Liver (tissue), 9 donors: ENCODE data around the gene SPDEF. TPM values are rescaled to one million over a fixed set of nuclear protein-coding genes. Genes with fewer than 3 reads are reported as not detected.

Experiments used
- DNase-seq: peaks from one replicate; pipeline ENCODE4 v3.0.0-alpha.2; 2017; ENCODE audit warnings: low spot score
- H3K27ac ChIP-seq, 2 donors: one replicate each; pipeline ENCODE4 v1.7.0; 2013; ENCODE audit warnings: inconsistent platforms in 2 of 2, low read length in 2 of 2, control low read depth in 1 of 2, low read depth in 1 of 2, mild to moderate bottlenecking in 1 of 2
- H3K27me3 ChIP-seq, 4 donors: one replicate each; pipeline versions ENCODE4 v1.6.1 to v1.7.0; 2013; ENCODE audit warnings: low read length in 3 of 4, inconsistent platforms in 1 of 4, mild to moderate bottlenecking in 1 of 4, moderate library complexity in 1 of 4; ENCODE audit not compliant: control insufficient read depth in 4 of 4, insufficient read depth in 4 of 4
- H3K36me3 ChIP-seq, 4 donors: one replicate each; pipeline versions ENCODE4 v1.6.1 to v1.7.0; 2013; ENCODE audit warnings: low read length in 3 of 4, mild to moderate bottlenecking in 3 of 4, low read depth in 1 of 4, moderate library complexity in 1 of 4; ENCODE audit not compliant: control insufficient read depth in 4 of 4, insufficient read depth in 3 of 4
- H3K4me1 ChIP-seq, 4 donors: one replicate each; pipeline versions ENCODE4 v1.6.1 to v1.7.0; 2013; ENCODE audit warnings: low read length in 3 of 4, mild to moderate bottlenecking in 3 of 4, moderate library complexity in 1 of 4; ENCODE audit not compliant: control insufficient read depth in 4 of 4, insufficient read depth in 4 of 4
- H3K4me3 ChIP-seq, 3 donors: one replicate each; pipeline versions ENCODE4 v1.6.1 to v1.7.0; 2013; ENCODE audit warnings: low read length in 3 of 3, control low read depth in 1 of 3, low read depth in 1 of 3, mild to moderate bottlenecking in 1 of 3
- H3K9ac ChIP-seq, 2 donors: one replicate each; pipeline ENCODE4 v1.7.0; 2013; ENCODE audit warnings: low read length in 2 of 2, mild to moderate bottlenecking in 2 of 2, moderate library complexity in 2 of 2, control low read depth in 1 of 2, low read depth in 1 of 2
- H3K9me3 ChIP-seq, 4 donors: one replicate each; pipeline versions ENCODE4 v1.6.1 to v1.7.0; 2013; ENCODE audit warnings: low read length in 3 of 4; ENCODE audit not compliant: control insufficient read depth in 4 of 4
- CTCF ChIP-seq: fragments of 150-350 bp; IDR thresholded peaks from 2 replicates; pipeline ENCODE4 v1.5.1; 2017; ENCODE audit warnings: improper control_type of control experiment, low read depth, low read length; ENCODE audit not compliant: missing input control
- EGR1 ChIP-seq, 2 donors: IDR thresholded peaks; 2 replicates each; pipeline ENCODE4 v1.6.1; 2016 to 2018; ENCODE audit warnings: antibody characterized with exemption in 2 of 2, low read depth in 2 of 2
- FOXA1 ChIP-seq: IDR thresholded peaks from 2 replicates; pipeline ENCODE4 v1.6.1; 2016; ENCODE audit warnings: antibody characterized with exemption
- FOXA2 ChIP-seq: IDR thresholded peaks from 2 replicates; pipeline ENCODE4 v1.6.1; 2016; ENCODE audit warnings: antibody characterized with exemption
- GABPA ChIP-seq, 2 donors: IDR thresholded peaks in 1 of 2; conservative IDR thresholded peaks in 1 of 2; 2 replicates each; pipeline ENCODE4 v1.6.1; 2016; ENCODE audit warnings: antibody characterized with exemption in 2 of 2, mild to moderate bottlenecking in 1 of 2, moderate library complexity in 1 of 2
- HNF4A ChIP-seq, 2 donors: conservative IDR thresholded peaks; 2 replicates each; pipeline ENCODE4 v1.6.1; 2016; ENCODE audit warnings: antibody characterized with exemption in 2 of 2, mild to moderate bottlenecking in 2 of 2
- NR2F2 ChIP-seq: IDR thresholded peaks from 2 replicates; pipeline ENCODE4 v1.6.1; 2016; ENCODE audit warnings: antibody characterized with exemption
- REST ChIP-seq: IDR thresholded peaks from 2 replicates; pipeline ENCODE4 v1.6.1; 2016; ENCODE audit warnings: antibody characterized with exemption, mild to moderate bottlenecking
- SP1 ChIP-seq: IDR thresholded peaks from 2 replicates; pipeline ENCODE4 v1.6.1; 2018; ENCODE audit warnings: antibody characterized with exemption, mild to moderate bottlenecking
- WGBS: extraction: QIAGEN DNeasy Blood & Tissue Kit; methylation state at CpG from one replicate; pipeline ENCODE4 v1.1.7; 2013; 5-methylcytosine and 5-hydroxymethylcytosine counted together
- polyA plus RNA-seq, 2 donors: library from polyadenylated mRNA; stranded (reverse) in 1 of 2; unstranded in 1 of 2; fragments of 200-250 nt in 1 of 2; fragments of >200 nt in 1 of 2; fragmentation: Nextera tagmentation in 1 of 2; extraction: Ambion mirVana in 1 of 2; gene quantifications; one replicate each; pipeline versions ENCODE4 v1.2.1 to v1.2.3, GENCODE V29; 2013 to 2015
- total RNA-seq, 2 donors: library from RNA; depleted of rRNA; stranded (reverse); fragments of >200 nt; gene quantifications; one replicate each; pipeline ENCODE4 v1.2.3, GENCODE V29; 2014
- TF ChIP-seq, protein P1 (sequence below): IDR thresholded peaks from 2 replicates; pipeline ENCODE4 v1.6.1; 2016; ENCODE audit warnings: antibody characterized with exemption
- donor health status: healthy.
- donor health status: healthy.
- donor health status: healthy.
- donor health status: healthy.
- donor health status: healthy.

The SPDEF gene
- total and polyA plus RNA-seq, 4 donors = 0.05 to 0.09 TPM; not detected in 2

DNA sequence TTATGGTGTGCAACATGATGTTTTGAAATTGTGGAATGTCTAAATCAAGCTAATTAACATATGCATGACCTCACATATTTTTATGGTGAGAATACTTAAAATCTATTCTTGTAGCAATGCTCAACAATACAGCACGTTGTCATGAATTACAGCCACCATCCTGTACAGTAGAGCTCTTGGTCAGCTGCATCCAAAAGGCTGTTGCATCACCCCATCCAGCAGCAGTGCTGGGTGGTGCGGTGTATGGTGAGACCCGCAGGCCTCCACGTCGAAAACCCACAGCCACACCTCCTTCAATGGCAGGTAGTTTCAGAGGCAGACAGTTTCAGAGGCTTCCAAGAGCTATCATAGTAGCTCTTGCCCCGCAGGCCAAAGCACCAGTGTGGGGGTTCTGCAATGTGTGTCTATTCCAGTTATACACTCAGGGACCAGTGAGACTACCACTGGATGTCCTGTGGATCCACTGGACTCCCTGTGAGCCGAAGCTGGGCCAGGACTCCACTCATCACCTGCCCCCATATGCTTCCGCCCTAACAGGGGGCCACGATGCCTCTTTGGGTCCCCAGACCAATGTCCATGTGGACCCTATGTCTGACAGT is 66.8 kb downstream of the SPDEF start:
- Histone ChIP-seq H3K9me3 (no peaks in the 10 kb centered on the region), H3K4me3 (no peak overlapping the region), H3K27ac (no peak overlapping the region), H3K36me3 (no peaks in the 10 kb centered on the region), H3K4me1 (no peaks in the 10 kb centered on the region), H3K27me3 (no peaks in the 10 kb centered on the region), H3K9ac (no peak overlapping the region)
- WGBS = 81% methylated on average over 9 of the region's 9 CpGs
- no peak for DNase-seq
- TF ChIP-seq FOXA2 = no peak
- no peak for TF ChIP-seq HNF4A (conservative IDR thresholded peaks at IDR 0.05)
- TF ChIP-seq EGR1 (IDR thresholded peaks at IDR 0.05; ENCODE audit: low read depth in 2 of 2) = no peak
- TF ChIP-seq REST = no peak
- no peak for TF ChIP-seq CTCF
- no peak for TF ChIP-seq FOXA1
- TF ChIP-seq, protein P1, sequence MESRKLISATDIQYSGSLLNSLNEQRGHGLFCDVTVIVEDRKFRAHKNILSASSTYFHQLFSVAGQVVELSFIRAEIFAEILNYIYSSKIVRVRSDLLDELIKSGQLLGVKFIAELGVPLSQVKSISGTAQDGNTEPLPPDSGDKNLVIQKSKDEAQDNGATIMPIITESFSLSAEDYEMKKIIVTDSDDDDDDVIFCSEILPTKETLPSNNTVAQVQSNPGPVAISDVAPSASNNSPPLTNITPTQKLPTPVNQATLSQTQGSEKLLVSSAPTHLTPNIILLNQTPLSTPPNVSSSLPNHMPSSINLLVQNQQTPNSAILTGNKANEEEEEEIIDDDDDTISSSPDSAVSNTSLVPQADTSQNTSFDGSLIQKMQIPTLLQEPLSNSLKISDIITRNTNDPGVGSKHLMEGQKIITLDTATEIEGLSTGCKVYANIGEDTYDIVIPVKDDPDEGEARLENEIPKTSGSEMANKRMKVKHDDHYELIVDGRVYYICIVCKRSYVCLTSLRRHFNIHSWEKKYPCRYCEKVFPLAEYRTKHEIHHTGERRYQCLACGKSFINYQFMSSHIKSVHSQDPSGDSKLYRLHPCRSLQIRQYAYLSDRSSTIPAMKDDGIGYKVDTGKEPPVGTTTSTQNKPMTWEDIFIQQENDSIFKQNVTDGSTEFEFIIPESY = no peak
- no peak for TF ChIP-seq GABPA (IDR thresholded peaks at IDR 0.05 in 1 of 2, conservative IDR thresholded peaks at IDR 0.05 in 1 of 2)
- no peak for TF ChIP-seq NR2F2
- no peak for TF ChIP-seq SP1

Other genes with a start within 250 kb of the SPDEF start
- gene NUDT3, start 163.7 kb downstream of the SPDEF start, total RNA-seq = 10 to 100 TPM; 11.3 to 20.2 TPM
- gene NUDT3, start 163.7 kb downstream of the SPDEF start, polyA plus RNA-seq = 1 to 10 TPM; 3.2 to 7.6 TPM
- 100 to 1,000 TPM; 744 to 970 TPM for gene RPS10, start 130.3 kb downstream of the SPDEF start, total RNA-seq
- 100 to 1,000 TPM; 294 to 920 TPM for gene RPS10, start 130.3 kb downstream of the SPDEF start, polyA plus RNA-seq
- gene PACSIN1, start 90.3 kb downstream of the SPDEF start, total RNA-seq = under 1 TPM; 0.14 to 0.17 TPM
- under 1 TPM; 0.03 to 0.17 TPM for gene PACSIN1, start 90.3 kb downstream of the SPDEF start, polyA plus RNA-seq
- gene ILRUN, start 140.4 kb upstream of the SPDEF start, total RNA-seq = 10 to 100 TPM; 37.7 to 77.3 TPM
- gene ILRUN, start 140.4 kb upstream of the SPDEF start, polyA plus RNA-seq = 10 to 100 TPM; 20.3 to 54.7 TPM
- 10 to 100 TPM; 17.2 to 50.1 TPM for gene SNRPC, start 201.2 kb upstream of the SPDEF start, total RNA-seq
- 10 to 100 TPM; 66.5 to 75.4 TPM for gene SNRPC, start 201.2 kb upstream of the SPDEF start, polyA plus RNA-seq
- gene BLTP3A, start 235.8 kb upstream of the SPDEF start, total RNA-seq = 10 to 100 TPM; 10.7 to 14.6 TPM
- 1 to 10 TPM; 2.5 to 3.3 TPM for gene BLTP3A, start 235.8 kb upstream of the SPDEF start, polyA plus RNA-seq